Measurements from ENCODE around the gene C4orf36.
"Not testable (repeated sequence)": the region's sequence is repeated elsewhere in the genome, so short reads cannot be mapped to it uniquely, and the experiment has no call there.

Gene C4orf36

GRCh38 chr4:86916392-86916791, 24.2 kb upstream of the C4orf36 start:
- no peak for DNase-seq

GRCh38 chr4:86910820-86911684, 18.8 kb upstream of the C4orf36 start:
- DNase-seq = peak; percentile 53

DNA sequence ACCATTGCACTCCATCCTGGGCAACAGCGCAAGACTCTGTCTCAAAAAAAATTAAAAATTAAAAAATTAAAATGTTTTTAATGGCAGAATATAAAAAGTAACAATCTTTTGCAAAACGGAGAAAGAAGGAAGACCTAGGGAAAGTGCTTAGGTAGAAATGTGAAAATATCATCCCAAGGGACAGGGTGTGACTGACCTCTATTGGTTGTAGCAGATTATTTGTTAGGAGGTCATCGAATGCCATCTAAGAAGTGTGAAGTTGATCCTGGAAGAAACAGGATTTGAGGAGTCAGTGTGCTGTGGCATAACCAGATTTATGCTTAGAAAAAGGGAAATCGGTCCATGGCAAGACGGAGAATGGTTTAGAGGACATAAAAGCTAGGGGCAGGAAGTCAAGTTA, 18.1 kb upstream of the C4orf36 start:
- DNase-seq = no peak

- DNase-seq = no peak
Observed at GRCh38 chr4:86909546-86910295, 17.5 kb upstream of the C4orf36 start.

DNA sequence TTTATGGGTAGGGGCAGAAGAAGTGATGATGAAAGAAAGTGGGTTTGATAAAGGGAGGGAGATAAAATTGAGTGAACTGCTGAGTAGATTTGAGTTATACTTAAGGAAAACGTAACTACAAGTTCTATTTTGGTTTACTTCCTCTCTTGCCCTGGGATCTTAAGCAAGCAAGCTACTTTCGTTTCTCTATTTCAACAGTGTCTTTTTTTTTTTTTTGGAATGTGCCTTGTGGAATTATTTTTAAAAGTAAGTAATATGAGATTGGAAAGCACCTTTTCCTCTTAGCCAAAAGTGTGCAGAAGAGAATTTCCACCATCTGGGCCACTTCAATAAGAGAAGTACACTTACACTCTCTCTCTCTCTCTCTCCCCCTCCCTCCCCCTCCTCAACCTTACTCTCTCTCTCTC, 16.0 kb upstream of the C4orf36 start:
- DNase-seq = peak; percentile 38

DNA sequence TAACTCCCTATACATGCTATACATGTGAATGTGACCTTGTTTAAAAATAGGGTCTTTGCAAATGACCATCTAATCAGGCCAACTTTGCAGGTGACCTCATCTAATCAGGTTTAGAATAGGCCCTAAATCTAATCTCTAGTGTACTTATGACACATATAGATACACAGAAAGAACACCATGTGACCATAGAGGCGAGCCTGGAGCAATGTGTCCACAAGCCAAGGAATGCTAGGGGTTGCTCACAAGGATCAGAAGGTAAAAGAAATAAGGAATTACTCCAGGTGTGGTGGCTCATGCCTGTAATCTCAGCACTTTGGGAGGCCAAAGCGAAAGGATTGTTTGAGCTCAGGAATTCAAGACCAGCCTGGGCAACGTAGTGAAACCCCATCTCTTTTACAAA, 9.6 kb upstream of the C4orf36 start:
- no peak for DNase-seq

DNA sequence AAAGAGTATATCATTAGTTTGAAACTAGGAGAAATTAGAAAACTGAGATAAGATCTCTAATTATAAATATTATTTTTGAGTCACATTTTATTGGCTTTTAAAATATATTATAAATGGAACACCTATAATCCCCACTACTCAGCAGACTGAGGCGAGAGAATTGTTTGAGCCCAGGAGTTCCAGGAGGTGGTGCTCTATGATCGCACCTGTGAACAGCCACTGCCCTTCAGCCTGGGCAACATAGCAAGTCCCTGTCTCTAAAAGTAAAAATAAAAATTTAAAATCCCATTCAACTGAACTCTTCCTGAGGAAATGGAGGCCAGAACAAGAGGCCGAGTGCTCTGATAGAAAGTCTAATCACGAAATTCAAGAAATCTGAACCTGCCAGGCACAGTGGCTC, 6.3 kb upstream of the C4orf36 start:
- no peak for DNase-seq

DNA sequence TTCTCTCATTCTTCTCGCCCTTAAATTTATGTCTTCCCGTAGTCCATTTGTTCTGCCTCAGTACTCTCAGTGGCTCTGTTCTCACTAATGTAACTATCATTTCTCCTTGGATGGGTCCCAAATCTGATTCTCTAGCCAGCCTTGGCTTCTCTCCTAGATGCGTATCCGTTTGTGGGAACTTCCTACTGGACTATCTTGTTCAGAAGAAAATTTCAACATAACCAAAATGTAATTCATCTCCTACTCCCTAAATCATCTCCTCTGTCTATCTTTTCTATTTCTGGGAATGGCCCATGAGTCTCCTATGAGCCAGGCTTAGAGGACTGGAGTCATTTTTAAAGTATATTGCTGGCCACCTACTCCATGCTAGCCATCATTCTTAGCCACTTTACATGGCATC, 4.4 kb upstream of the C4orf36 start:
- DNase-seq = no peak

- peak; percentile 68 for DNase-seq
Observed at GRCh38 chr4:86895692-86896488, 3.7 kb upstream of the C4orf36 start.

- DNase-seq = no peak
Observed at GRCh38 chr4:86894455-86894854, 2.2 kb upstream of the C4orf36 start.

DNA sequence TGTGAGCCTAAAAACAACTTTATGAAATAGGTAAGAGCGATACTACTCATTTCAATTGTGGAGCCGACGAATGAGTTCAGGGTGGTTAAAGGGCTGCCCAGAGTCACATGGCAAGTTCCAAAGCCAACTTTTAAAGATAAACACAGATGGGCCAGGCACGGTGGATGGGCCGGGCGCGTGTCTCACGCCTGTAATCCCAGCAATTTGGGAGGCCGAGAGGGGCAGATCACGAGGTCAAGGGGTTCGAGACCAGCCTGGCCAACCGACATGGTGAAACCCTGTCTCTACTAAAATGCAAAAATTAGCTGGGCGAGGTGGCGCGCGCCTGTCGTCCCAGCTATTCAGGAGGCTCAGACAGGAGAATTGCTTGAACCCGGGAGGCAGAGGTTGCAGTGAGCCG, 914 bp upstream of the C4orf36 start:
- DNase-seq = no peak

DNA sequence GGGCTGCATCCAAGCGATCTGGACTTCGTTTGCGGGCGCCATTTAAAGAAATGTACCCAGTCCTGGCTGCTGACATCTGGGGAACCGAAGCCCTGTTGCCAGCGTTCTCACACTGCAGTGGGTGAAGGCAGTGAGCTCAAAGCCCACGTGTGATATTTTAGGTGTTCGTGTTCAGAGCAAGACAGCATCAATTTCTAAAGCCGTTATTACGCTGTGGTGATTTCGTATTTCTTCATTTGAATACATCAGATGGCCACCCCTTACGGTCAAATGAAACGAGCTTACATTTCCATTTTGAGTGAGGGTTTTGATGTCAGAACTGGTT, 376 bp upstream of the C4orf36 start:
- DNase-seq = no peak

GRCh38 chr4:86890790-86891189, 1.4 kb downstream of the C4orf36 start:
- no peak for DNase-seq

DNA sequence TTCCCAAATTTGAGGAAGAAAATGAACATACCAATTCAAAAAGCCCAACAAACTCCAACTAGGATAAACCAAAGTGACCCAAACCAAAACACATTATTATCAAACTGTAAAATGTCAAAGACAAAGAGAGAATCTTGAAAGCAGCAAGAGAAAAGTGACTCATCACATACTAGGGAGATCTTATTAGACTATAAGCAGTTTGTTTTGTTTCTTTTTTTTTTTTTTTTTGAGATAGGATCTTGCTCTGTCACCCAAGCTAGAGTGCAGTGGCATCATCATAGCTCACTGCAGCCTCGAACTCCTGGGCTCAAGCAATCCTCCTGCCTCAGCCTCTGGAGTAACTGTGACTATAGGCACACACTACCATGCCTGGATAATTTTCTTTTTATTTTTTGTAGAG, 12.6 kb downstream of the C4orf36 start:
- DNase-seq = no peak

- no peak for DNase-seq
Observed at GRCh38 chr4:86878640-86879039, 13.6 kb downstream of the C4orf36 start.

DNA sequence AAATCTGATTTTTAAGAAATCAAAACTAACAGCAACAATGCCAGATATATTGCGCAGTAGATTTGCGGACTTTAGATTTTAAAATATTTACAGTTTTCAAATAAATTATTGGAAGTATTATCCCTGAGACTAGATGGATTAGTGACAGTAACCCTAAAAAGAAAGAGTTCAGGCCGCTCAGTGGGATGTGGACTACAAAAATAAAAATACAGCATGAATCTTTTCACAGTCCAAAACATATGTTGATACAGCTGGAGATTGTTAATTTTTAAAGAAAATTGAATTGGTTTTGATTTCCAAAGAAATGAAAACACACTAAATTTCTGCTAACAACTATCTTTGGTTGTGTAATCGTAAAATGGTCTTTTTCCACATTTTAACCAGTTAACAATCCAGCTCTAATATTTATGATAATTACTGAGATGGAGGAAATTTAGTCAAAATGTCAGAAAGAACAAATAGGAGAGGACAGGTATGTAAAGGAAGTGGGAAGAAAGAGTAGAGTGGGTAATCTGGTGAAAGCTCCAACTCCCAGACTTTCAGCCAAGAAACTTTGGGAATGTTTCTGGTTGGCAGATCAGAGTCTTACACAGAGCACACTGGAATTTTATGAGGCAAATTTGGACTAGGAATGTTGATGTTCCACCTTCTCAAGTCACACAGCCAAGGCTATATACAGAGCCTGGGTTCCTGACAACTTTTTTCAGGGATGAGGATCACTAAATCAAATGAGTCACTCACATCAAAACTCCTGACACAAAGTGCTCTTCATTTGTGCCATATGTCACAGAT, 15.1 kb downstream of the C4orf36 start:
- no peak for DNase-seq

DNA sequence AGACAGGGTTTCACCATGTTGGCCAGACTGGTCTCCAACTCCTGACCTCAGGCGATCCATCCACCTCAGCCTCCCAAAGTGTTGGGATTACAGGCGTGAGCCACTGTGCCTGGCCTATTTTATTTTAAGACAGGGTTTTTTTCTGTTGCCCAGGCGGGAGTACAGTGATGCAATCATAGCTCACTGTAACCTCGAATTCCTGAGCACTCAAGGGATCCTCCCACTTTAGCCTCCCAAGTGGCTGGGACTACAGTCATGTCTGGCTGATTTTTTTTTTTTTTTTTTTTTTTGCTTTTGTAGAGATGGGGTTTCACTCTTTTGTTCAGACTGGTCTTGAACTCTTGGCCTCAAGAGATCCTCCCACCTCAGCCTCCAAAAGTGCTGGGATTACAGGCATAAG, 16.8 kb downstream of the C4orf36 start:
- not testable (repeated sequence) for DNase-seq

DNA sequence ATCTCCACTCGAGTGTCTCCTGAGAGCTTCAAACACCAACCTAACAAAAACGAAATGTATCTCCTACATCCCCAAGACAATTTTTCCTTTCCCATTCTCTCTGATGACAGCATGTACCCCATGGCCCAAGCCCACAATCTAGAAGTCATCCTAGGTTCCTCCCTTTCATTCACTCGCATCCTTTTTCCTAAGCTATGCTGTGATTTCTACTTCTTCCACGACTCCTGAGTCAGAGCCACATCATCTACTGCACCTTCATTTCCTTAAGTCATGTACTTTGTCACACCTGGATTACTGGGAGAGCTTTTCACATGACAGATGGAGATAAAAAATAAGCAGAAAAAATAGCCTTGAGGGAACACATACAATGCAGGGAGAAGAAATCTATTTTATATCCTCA, 20.1 kb downstream of the C4orf36 start:
- DNase-seq = no peak

DNA sequence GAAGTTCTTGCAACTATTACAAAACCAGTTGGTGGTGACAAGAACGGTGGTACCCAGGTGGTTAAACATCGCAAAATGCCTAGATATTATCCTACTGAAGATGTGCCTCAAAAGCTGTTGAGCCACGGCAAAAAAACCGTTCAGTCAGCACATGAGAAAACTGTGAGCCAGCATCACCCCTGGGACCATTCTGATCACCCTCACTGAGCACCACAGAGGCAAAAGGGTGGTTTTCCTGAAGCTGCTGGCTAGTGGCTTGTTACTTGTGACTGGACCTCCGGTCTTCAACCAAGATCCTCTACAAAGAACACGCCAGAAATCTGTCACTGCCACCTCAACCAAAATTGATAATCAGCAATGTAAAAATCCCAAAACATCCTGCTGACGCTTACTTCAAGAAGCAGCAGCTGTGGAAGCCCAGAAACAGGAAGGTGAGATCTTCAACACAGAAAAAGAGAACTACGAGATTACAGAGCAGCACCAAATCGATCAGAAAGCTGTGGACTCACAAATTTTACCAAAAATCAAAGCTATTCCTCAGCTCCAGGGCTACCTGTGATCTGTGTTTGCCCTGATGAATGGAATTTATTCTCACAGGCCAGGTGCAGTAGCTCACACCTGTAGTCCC, 21.7 kb downstream of the C4orf36 start:
- no peak for DNase-seq

DNA sequence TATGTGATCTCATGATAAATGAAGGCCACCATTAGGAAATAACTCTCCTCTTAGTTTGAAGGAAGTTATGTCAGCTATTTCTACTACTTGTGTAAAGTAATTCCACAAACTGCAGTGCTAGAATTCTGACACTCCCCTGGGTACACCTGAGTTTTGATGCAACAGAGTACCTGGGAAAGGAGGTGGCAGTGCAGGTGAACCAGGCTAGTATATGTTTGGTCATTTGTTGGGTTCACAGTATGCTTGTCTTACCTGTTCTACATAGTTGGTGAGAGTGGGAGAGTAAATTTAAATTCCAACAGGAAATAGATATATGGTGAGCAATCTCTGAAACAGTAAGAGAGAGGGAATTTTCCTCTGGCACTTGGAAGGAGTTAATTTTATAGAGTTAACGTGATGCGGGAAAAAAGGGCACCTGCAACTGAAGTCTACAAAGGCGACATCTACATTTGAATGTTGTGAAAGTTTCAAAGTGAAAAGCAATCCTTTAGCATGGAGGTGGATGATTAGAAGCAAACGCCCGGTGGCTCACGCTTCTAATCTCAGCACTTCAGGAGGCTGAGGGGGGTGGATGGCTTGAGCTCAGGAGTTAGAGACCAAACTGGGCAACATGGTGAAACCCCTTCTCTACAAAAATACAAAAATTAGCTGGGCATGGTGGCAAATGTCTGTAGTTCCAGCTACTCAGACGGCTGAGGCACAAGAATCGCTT, 34.7 kb downstream of the C4orf36 start:
- no peak for DNase-seq

DNA sequence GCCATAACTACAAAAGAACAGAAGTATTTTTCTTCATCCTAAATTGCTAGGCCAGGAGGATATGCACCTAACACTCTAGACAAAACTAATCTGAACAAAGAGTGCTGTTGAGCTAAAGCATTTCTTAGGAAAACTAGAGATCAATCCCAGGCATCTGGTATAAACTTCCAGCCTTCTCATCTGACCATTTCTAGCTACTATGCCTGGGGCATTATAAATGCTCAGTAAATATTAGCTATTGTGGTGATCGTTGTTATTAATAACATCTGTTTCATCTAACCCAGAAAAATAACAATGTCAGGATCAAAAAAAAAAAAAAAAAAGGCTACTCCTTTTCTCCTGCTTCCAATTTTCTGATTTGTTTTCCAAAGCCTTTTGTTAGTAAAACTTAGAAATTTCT, 35.3 kb downstream of the C4orf36 start:
- no peak for DNase-seq

DNA sequence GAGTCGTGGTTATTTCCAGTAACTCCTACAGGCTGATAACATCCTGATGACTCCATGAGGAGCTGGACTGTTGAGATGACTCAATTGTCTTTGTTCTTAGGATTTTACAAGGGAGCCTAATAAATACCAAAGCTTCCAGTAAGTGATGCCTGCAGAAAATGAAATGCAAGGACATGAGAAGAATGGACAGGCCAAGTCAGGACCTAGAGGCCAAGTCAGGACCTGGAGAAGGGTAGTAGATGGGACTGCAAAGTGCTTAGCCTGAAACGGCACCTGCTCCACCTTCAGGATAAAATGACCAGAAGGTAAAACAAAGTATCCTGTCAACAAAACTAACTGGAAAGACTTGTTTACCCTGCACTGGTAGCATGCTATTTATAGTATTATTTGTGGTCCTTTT, 36.6 kb downstream of the C4orf36 start:
- no peak for DNase-seq
